SK-MEL-5 (cell line): ENCODE data around the gene PLEKHA7. TPM values are rescaled to one million over a fixed set of nuclear protein-coding genes. Genes with fewer than 3 reads are reported as not detected.
A peak's percentile ranks its signal among the peaks of the same experiment; 100 is the strongest.

Source experiments
- DNase-seq: peaks from one replicate; pipeline ENCODE4 v3.0.0-alpha.2; 2016; ENCODE audit warnings: low read depth, low spot score
- in situ Hi-C: cut with HindIII; loops from 2 replicates; pipeline ENCODE4 v1.10.0; 2016; ENCODE audit warnings: low sequenced_read_pairs, high pct_unique_total_duplicates, low pct_unique_long_range_greater_than_20kb
- total RNA-seq: library from RNA; depleted of rRNA; stranded (reverse); fragments of >200 nt; shearing (Covaris generic); gene quantifications from 2 replicates; pipeline ENCODE4 v1.2.3, GENCODE V29; 2014

Gene PLEKHA7
- total RNA-seq, 1 experiment from 2014 or later: 1.7 TPM

GRCh38 chr11:16799221-16799620 is 215.0 kb downstream of the PLEKHA7 start:
- DNase-seq: no peak
- in situ Hi-C loops: no loop called here

DNA sequence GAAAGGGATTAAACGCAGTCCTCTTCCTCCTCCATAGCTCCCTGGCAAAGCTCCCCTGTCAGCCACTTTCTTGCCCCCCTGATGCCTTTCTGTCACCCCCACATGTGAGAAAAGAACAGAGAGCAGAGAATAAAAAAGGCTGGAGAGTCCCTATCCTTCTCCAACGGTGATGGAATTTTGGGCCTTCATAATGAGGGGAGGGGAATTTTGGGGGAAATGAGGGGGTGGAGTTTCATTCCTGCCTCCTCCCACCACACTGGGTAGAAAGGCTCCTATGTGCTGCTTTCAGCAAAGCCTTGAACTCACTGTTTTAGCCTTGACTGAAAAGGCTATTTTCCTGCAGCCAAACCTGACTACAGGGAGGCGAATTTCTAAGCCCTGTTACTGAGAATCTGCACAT is 216.4 kb downstream of the PLEKHA7 start:
- in situ Hi-C loops: no loop called here
- no peak for DNase-seq

DNA sequence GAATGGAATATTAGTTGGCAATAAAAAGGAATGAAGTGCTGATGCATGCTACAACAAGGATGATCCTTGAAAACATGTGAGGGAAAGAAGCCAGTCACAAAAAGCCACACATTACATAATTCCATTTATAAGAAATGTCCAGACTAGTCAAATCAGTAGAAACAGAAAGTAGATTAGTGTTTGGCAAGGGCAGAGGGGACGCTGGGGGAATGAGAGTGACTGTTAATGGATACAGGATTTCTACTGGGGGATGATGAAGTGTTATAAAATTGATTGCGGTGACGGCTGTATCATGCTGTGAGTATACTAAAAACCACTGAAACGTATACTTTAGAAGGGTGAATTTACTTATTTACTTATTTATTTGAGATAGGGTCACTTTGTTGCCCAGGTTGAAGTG is 217.9 kb downstream of the PLEKHA7 start:
- DNase-seq: no peak
- in situ Hi-C loops: no loop called here

DNA sequence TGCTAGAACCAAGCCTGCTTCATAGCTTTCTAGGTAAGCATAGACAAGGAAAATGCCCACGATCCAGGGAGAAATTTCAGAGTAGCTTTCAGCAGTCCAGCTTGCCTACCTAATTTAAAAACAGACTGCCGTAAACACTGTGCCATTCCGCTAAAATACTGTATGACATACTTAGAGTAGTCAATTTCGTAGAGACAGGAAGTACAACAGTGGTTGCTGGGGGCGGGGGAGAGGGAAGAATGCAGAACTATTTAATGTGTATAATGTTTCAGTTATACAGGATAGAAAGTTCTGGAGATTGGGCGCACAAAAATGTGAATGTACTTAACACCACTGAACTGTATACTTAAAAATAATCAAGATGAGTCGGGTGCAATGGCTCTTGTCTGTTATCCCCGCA is 219.1 kb downstream of the PLEKHA7 start:
- DNase-seq: no peak
- in situ Hi-C loops: no loop called here

DNA sequence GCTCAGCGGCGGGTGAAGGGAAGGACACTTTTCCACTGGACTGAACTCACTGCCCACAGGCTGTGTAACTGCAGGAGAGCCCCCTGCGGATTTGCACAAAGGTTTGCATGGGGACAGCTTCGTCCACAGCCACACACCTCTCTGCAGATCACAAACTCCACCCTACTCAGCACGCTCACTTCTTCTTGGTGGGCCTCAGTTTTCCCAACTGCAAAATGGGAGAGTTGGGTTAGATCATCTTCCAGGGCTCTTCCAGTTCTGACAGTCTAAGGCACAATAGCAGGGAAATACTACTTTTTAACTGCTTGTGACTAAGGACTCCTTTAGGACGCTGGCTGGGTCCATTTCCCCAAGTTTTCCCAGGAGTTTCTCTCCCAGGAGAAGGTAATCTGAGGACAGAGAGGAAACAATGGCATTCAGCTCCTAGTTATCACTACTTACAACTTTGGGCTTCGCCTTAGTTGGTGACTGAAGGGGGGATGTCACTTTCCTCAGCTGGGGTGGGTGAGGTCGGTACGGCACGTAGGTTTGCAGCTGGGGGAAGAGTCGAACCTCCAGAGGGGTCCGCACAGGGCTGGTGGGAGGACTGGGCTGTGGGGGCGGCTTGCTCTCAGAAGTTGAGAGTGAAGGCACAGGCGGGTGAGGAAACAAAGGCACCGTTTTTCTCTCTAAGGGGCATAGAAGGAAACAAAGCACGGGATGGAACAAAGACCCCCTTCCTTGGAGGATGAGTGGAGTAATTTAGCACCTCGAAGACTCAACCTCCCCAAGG is 220.0 kb downstream of the PLEKHA7 start:
- in situ Hi-C loops: no loop called here
- DNase-seq: no peak

- DNase-seq: no peak
- in situ Hi-C loops: no loop called here
Observed at GRCh38 chr11:16793511-16793910, 220.7 kb downstream of the PLEKHA7 start.

- in situ Hi-C loops: no loop called here
- DNase-seq: no peak
Observed at GRCh38 chr11:16793009-16793408, 221.2 kb downstream of the PLEKHA7 start.

DNA sequence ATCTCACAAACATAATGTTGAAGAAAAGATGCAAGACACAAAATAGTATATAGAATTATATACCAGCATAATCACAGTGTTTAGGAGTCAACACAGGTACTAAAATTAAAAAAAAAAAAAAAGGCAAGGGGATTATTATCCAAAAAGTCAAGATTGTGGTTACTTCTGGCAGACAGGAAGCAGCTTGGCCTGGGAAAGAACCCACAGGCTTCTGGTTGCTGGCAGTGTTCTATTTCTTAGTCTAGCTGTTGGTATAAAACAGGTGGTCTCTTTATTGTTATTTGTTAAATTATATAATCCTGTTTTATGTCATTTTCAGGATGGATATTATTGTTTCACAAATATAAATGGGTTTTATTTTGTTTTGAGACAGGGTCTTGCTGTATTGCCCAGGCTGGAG is 221.8 kb downstream of the PLEKHA7 start:
- DNase-seq: no peak
- in situ Hi-C loops: no loop called here

DNA sequence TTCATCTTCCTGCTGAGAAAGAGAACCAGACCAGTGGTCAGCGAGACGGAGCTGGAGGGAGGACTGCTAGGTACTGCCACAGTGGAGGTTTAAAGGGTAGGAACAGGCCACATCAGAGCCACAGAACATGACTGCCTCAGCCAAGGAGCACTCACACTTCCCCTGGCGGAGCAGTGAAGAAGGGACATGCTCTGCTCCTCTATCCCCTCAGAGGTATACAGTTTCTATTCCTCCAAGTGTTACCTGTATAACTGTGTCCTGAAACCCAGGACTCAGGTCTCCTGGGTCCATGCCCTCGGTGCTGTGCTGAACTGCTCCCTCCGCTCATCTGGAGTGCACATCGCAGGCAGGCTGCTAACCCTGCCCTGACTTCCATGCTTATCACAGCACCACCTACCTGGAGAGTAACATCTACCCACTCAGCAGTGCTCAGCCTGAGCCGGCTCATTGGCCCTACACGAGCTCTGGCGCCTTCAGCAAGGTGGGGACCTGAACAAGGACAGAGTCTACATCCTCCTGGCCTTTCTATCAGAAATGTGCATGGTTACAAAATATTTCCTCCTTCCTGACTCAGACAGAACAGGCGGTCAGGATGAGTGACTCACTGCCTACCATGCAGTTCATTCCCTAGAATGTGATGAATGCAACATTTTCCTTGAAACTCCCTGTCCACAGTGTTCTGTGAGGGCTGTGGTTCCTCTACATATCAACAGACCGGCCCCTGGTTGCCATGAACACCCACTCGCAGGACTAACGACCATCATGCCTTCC is 222.8 kb downstream of the PLEKHA7 start:
- in situ Hi-C loops: no loop called here
- DNase-seq: peak; percentile 68

GRCh38 chr11:16790486-16791190 is 223.6 kb downstream of the PLEKHA7 start:
- in situ Hi-C loops: no loop called here
- DNase-seq: no peak

DNA sequence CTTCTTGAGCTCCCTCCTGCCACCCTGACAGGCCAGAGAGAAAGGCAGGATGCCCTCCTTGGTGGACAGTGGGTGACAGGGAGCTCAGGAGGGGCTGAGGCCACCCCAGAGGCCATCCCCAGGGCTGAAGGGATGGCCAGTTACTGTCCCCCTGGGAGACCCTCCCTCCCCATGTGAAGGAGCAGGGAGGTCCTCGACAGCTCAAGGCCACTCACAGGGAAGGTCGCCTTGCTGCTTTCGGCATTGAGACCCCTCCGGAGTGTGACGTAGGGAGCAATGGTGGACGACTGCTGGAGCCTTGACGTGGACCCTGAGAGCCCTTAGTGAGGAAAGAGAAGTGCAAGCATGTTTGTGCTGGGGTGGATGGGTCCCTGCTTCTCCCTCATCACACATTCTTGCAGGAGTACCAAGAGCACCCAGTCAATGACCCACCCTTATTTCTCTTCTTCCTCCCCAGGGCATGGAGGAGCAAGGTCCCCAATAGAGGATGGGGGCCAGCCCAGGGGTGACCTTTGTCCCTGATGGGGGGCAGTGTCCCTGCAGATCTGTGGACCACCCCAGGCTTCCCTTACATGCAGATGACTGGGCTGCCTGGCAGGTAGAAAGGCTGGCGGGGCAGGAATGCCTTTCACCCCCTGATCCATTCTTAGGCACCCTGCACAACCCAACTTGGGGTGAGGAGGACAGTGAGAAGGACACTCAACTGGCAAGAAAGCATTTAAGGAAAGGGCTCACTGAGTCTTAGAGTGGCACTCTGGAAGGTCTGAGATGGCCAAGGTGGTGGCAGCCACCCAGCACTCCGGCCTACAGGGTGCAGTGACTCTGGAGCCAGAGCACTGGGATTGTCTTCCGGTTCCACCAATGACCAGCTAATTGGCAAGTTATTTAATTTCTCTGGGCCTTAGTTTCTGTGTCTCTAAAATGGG is 224.4 kb downstream of the PLEKHA7 start:
- DNase-seq: no peak
- in situ Hi-C loops: no loop called here

- no peak for DNase-seq
- in situ Hi-C loops: no loop called here
Observed at GRCh38 chr11:16789063-16789420, 225.2 kb downstream of the PLEKHA7 start.

- peak; percentile 65 for DNase-seq
- in situ Hi-C loops: no loop called here
Observed at GRCh38 chr11:16788141-16789062, 225.8 kb downstream of the PLEKHA7 start.

DNA sequence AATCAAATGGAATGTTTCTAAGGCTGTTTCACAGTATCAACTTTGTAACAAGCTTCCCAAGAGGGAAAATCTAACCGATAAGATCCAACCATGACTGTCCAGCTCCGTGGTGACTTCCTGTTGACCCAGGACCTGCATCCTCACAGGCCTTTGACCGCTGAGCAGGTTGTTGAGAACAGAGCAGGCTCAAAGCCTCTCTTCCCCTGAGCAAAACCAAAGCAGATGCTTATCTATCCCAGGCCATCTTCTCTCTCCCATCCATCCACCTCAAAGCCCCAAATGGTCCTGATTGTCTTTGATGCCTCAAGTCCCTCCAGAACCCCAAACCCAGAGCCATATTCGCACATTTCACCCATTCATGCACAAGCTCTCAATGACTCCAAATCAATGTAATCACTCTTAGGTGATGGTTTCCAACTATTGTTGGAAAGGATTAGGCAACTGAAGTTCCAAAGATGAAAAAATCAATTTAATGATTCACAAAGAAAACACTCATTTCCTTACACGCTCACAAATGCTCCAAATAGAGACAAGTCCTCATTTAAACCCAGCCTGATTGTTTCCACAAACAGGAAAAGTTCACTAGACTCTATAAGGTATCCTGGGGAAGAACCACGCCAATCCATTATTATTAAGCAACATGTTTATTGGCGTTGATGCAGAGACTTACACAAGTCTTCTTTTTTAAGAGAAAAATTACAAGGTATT is 227.0 kb downstream of the PLEKHA7 start:
- in situ Hi-C loops: no loop called here
- DNase-seq: no peak

DNA sequence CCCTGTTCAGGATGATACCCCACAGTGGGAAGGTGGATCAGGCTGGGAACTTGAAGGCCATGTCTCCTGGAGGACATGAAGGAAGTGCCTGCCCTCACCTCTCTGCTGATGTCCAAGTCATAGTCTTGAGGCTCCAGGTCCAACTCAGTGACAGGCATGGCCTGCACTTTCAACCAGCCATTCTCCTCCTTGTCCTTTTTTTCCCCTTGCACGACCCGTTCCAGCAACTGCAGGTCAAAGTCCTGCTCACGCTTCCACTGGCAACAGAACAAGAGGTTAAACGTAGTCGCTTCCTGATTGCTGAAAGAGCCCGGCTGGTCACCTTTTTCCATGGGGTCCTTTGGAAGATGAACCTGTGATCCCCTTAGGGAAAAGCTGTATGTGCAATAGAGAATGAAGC is 228.1 kb downstream of the PLEKHA7 start:
- no peak for DNase-seq
- in situ Hi-C loops: no loop called here

GRCh38 chr11:16785520-16786128 is 228.6 kb downstream of the PLEKHA7 start:
- peak; percentile 80 for DNase-seq
- in situ Hi-C loops: no loop called here
